ENCODE results near the gene UBL3.
A peak's percentile ranks its signal among the peaks of the same experiment; 100 is the strongest.

UBL3 gene, protein sequence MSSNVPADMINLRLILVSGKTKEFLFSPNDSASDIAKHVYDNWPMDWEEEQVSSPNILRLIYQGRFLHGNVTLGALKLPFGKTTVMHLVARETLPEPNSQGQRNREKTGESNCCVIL

DNA sequence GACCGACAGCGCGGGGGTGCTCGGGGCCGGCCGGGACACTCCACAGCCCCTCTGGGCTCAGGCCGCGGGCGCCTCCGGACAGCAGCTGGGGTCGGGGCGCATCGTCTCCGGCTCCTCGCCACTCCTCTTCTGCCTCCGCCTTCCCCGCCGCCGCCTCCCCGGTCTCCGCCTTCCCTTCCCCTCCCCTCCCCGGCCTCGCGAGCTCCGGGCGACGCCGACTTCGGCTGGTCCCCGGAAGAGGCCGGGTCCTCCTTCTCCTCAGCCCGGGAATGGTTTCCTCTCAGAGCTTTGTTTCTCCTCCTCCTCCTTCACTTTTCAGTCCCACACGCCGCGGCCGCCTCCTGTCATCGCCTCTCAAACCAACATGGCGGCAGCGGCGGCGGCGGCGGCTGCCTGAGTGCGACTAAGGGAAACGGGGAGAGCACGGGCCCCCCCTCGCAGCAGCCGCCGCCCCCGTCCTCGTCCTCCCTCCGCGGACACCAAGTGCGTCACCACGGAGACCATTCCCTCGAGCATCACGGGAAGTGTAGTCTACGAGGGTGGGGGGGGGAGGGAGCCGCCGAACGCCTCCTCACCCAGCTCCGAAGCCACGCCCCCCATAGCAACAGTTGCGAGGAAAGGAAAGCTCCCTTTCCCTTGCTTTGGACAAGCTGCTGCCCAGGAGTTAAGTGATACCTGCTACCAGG is at the start of gene UBL3:
Gene UBL3 (minus strand): TSS at position 405 of the 686 bp plus-strand sequence. CDS start 1,079 bp downstream, outside the sequence.
- Histone ChIP-seq H3K9me3 (ENCODE audit: control insufficient read depth in 2 of 2, low read length in 2 of 2) (no peaks in the 10 kb centered on the region), H3K4me3 (ENCODE audit: low read length in 2 of 2) (peak within 1 kb of the TSS; percentile 81 to 99)

DNA sequence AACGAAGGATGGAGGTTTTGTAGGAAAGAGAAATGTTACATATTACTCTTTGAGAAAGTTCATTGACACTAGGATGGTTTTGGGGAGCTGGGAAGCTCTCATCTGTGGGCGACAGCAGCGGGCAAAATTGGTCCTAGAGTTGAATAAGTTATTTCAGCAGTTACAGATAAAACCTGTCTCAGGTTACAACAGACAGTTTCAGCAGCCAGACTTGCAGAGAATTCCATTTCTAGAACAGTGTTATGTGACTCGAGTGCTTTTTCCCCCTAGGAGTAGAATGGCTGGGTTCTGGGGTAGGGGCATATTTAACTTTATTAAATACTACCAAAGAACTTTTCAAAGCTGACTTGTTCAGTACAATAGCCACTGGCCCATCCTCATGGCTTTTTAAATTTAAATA is 46.7 kb upstream of the UBL3 start:
- Histone ChIP-seq H3K4me1 (ENCODE audit: control insufficient read depth in 2 of 2, insufficient read depth in 2 of 2, low read length in 2 of 2) (peaks cover 6 to 8% of the 10 kb centered on the region in 2 donors), H3K4me3 (ENCODE audit: low read length in 2 of 2) (no peak overlapping the region), H3K27ac (ENCODE audit: low read depth in 2 of 2, low read length in 2 of 2) (no peak overlapping the region), H3K36me3 (ENCODE audit: control insufficient read depth in 2 of 2, insufficient read depth in 2 of 2, low read length in 2 of 2) (no peaks in the 10 kb centered on the region), H3K9ac (ENCODE audit: low read depth in 1 of 2, low read length in 2 of 2) (no peak overlapping the region), H3K9me3 (ENCODE audit: control insufficient read depth in 2 of 2, low read length in 2 of 2) (no peaks in the 10 kb centered on the region), H3K27me3 (ENCODE audit: control insufficient read depth in 2 of 2, insufficient read depth in 2 of 2, low read length in 2 of 2) (no peaks in the 10 kb centered on the region)

More for the DNA sequence above, at the start of gene UBL3:
- H3K27me3 ChIP-seq (ENCODE audit: control insufficient read depth in 2 of 2, insufficient read depth in 2 of 2, low read length in 2 of 2), result no peaks in the 10 kb centered on the region
- H3K9ac ChIP-seq (ENCODE audit: low read depth in 1 of 2, low read length in 2 of 2), result peak within 1 kb of the TSS; percentile 92 to 99
- peak within 1 kb of the TSS; percentile 96 to 99 for H3K27ac ChIP-seq (ENCODE audit: low read depth in 2 of 2, low read length in 2 of 2)
- peaks cover 10 to 11% of the 10 kb centered on the region in 2 donors for H3K4me1 ChIP-seq (ENCODE audit: control insufficient read depth in 2 of 2, insufficient read depth in 2 of 2, low read length in 2 of 2)
- no peaks in the 10 kb centered on the region for H3K36me3 ChIP-seq (ENCODE audit: control insufficient read depth in 2 of 2, insufficient read depth in 2 of 2, low read length in 2 of 2)

DNA sequence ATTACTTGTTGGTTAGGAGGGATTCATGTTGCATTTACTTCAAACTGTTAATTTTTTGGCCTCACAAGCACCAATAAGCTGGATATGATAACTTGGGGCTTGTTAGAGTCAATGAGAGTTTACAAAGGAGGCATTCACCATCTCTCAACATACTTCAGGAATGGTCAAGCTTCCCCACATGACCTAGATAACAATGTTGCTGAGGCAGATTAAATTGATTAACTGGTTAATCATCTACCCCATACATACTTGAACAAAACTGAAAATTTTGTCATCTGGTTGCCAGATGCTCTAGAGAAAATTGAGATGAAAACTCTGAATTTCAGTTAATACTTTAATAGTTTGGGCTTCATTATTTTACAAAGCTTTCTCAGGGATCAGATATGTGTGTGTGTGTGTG is 43.0 kb upstream of the UBL3 start:
- no peaks in the 10 kb centered on the region for H3K4me1 ChIP-seq (ENCODE audit: control insufficient read depth in 2 of 2, insufficient read depth in 2 of 2, low read length in 2 of 2)

DNA sequence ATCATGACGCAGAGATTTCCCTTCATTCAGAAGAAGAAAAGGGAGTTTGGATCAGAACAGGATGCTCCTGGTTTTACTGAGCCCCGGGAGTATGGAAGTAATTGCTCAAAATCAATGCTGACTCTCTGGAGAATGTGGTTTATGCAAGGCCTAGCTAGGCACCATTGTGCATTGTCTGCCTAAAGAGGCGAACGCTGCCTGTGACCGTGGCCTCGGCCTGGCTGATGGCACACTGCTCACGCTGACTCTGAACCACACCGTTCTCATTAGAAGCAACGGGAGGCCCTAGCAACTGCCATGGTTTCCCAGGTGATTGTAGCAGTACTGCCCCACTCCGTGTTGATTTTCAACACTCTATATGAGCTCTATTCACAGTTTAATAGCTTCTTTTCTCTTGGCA is 41.7 kb upstream of the UBL3 start:
- H3K4me1 ChIP-seq (ENCODE audit: control insufficient read depth in 2 of 2, insufficient read depth in 2 of 2, low read length in 2 of 2), result no peaks in the 10 kb centered on the region
- no peak overlapping the region for H3K4me3 ChIP-seq (ENCODE audit: low read length in 2 of 2)
- H3K9ac ChIP-seq (ENCODE audit: low read depth in 1 of 2, low read length in 2 of 2), result no peak overlapping the region
- H3K9me3 ChIP-seq (ENCODE audit: control insufficient read depth in 2 of 2, low read length in 2 of 2), result no peaks in the 10 kb centered on the region
- H3K27me3 ChIP-seq (ENCODE audit: control insufficient read depth in 2 of 2, insufficient read depth in 2 of 2, low read length in 2 of 2), result no peaks in the 10 kb centered on the region
- H3K36me3 ChIP-seq (ENCODE audit: control insufficient read depth in 2 of 2, insufficient read depth in 2 of 2, low read length in 2 of 2), result no peaks in the 10 kb centered on the region
- H3K27ac ChIP-seq (ENCODE audit: low read depth in 2 of 2, low read length in 2 of 2), result no peak overlapping the region

More for the DNA sequence above, 43.0 kb upstream of the UBL3 start:
- Histone ChIP-seq H3K27ac (ENCODE audit: low read depth in 2 of 2, low read length in 2 of 2) (no peak overlapping the region), H3K4me3 (ENCODE audit: low read length in 2 of 2) (no peak overlapping the region), H3K9ac (ENCODE audit: low read depth in 1 of 2, low read length in 2 of 2) (no peak overlapping the region), H3K9me3 (ENCODE audit: control insufficient read depth in 2 of 2, low read length in 2 of 2) (no peaks in the 10 kb centered on the region), H3K36me3 (ENCODE audit: control insufficient read depth in 2 of 2, insufficient read depth in 2 of 2, low read length in 2 of 2) (no peaks in the 10 kb centered on the region), H3K27me3 (ENCODE audit: control insufficient read depth in 2 of 2, insufficient read depth in 2 of 2, low read length in 2 of 2) (no peaks in the 10 kb centered on the region)

DNA sequence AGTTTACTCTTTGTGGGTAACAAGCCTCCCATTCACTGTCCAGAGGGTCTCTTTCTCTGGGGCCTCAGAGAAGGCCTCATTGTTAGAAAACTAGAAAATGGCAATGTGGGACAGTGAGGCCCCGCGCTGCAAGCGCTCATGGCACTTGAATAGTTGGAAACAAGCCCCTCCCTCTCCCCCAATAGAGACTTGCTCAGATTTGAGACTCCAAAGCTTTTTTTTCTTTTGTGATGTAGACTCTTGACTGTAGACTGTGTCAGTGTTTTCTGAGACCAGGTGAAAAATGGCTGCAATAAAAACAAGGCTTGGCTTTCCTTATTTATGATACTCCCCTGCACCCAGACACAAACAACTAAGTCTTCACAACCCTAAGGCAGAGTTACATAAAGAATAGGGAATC is 38.7 kb upstream of the UBL3 start:
- Histone ChIP-seq H3K27me3 (ENCODE audit: control insufficient read depth in 2 of 2, insufficient read depth in 2 of 2, low read length in 2 of 2) (no peaks in the 10 kb centered on the region), H3K9me3 (ENCODE audit: control insufficient read depth in 2 of 2, low read length in 2 of 2) (no peaks in the 10 kb centered on the region), H3K27ac (ENCODE audit: low read depth in 2 of 2, low read length in 2 of 2) (no peak overlapping the region), H3K9ac (ENCODE audit: low read depth in 1 of 2, low read length in 2 of 2) (no peak overlapping the region), H3K4me1 (ENCODE audit: control insufficient read depth in 2 of 2, insufficient read depth in 2 of 2, low read length in 2 of 2) (no peaks in the 10 kb centered on the region), H3K36me3 (ENCODE audit: control insufficient read depth in 2 of 2, insufficient read depth in 2 of 2, low read length in 2 of 2) (no peaks in the 10 kb centered on the region), H3K4me3 (ENCODE audit: low read length in 2 of 2) (no peak overlapping the region)

DNA sequence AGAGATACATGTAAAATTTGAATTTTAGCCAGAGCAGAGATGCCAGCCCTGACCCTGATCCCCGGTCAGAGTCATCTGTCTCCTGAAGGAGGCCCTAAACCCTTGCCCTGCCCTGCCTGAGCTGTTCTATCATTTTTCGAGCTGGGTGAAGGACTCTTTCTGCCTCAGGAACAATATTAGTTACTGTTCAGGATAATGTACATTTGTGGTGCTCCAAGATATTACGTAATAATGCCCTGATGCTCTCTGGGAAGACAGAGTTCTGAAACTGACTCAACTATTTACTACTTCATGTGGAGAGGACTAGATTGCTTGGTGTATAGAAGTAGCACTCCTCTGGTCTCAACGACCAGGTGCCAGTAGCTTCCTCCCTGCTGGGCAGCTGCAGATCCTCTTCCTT is 37.9 kb upstream of the UBL3 start:
- no peaks in the 10 kb centered on the region for H3K27me3 ChIP-seq (ENCODE audit: control insufficient read depth in 2 of 2, insufficient read depth in 2 of 2, low read length in 2 of 2)
- no peak overlapping the region for H3K27ac ChIP-seq (ENCODE audit: low read depth in 2 of 2, low read length in 2 of 2)
- H3K4me1 ChIP-seq (ENCODE audit: control insufficient read depth in 2 of 2, insufficient read depth in 2 of 2, low read length in 2 of 2), result no peaks in the 10 kb centered on the region
- no peaks in the 10 kb centered on the region for H3K36me3 ChIP-seq (ENCODE audit: control insufficient read depth in 2 of 2, insufficient read depth in 2 of 2, low read length in 2 of 2)
- no peak overlapping the region for H3K4me3 ChIP-seq (ENCODE audit: low read length in 2 of 2)
- no peak overlapping the region for H3K9ac ChIP-seq (ENCODE audit: low read depth in 1 of 2, low read length in 2 of 2)
- no peaks in the 10 kb centered on the region for H3K9me3 ChIP-seq (ENCODE audit: control insufficient read depth in 2 of 2, low read length in 2 of 2)

DNA sequence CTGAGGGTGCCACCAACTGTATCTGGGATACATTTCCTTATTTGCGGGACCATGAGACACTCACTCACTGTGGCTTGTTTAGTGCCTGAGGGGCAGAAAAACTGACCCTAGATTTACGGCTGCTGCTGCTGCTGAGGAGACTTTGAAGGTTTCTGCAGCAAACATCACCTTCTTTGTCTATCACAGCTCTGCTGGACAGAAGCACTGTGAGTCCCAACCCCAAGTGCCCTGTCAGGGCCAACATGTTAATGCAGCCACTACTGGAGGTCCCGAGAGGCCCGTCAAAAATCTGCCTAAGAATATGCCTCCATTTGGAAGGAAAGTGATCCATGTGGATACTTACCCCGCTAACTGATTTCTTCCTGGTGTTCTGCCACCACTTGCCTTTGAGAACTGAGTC is 37.3 kb upstream of the UBL3 start:
- Histone ChIP-seq H3K27me3 (ENCODE audit: control insufficient read depth in 2 of 2, insufficient read depth in 2 of 2, low read length in 2 of 2) (no peaks in the 10 kb centered on the region), H3K36me3 (ENCODE audit: control insufficient read depth in 2 of 2, insufficient read depth in 2 of 2, low read length in 2 of 2) (no peaks in the 10 kb centered on the region), H3K27ac (ENCODE audit: low read depth in 2 of 2, low read length in 2 of 2) (no peak overlapping the region), H3K9me3 (ENCODE audit: control insufficient read depth in 2 of 2, low read length in 2 of 2) (no peaks in the 10 kb centered on the region), H3K4me1 (ENCODE audit: control insufficient read depth in 2 of 2, insufficient read depth in 2 of 2, low read length in 2 of 2) (no peaks in the 10 kb centered on the region), H3K4me3 (ENCODE audit: low read length in 2 of 2) (no peak overlapping the region), H3K9ac (ENCODE audit: low read depth in 1 of 2, low read length in 2 of 2) (no peak overlapping the region)

DNA sequence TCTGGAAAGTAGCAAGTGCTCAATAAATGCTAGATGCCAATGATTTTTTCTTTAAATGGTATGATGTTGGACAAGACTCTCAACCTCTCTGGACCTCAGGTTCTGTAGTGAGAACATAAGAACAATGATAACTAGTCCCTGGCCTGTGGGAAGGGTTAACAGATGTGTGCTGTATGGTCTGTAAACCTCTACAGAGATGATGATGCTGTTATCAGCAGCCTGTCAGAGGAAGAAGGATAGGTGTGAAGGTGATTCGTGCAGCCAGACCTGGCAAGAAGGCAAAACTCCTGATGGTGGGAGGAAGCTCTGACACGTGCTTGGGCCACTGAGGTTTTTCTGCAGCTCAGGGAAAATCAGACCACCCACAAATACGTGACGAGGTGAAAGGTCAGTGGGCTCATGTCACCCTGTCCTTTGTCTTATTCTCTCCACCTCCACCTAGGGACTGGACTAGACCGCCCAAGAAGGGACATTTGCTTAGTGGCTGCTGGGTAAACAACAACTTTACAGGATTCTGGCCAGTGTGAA is 36.7 kb upstream of the UBL3 start:
- no peak overlapping the region for H3K4me3 ChIP-seq (ENCODE audit: low read length in 2 of 2)
- H3K27me3 ChIP-seq (ENCODE audit: control insufficient read depth in 2 of 2, insufficient read depth in 2 of 2, low read length in 2 of 2), result no peaks in the 10 kb centered on the region
- H3K36me3 ChIP-seq (ENCODE audit: control insufficient read depth in 2 of 2, insufficient read depth in 2 of 2, low read length in 2 of 2), result no peaks in the 10 kb centered on the region
- no peaks in the 10 kb centered on the region for H3K9me3 ChIP-seq (ENCODE audit: control insufficient read depth in 2 of 2, low read length in 2 of 2)
- no peak overlapping the region for H3K9ac ChIP-seq (ENCODE audit: low read depth in 1 of 2, low read length in 2 of 2)
- H3K4me1 ChIP-seq (ENCODE audit: control insufficient read depth in 2 of 2, insufficient read depth in 2 of 2, low read length in 2 of 2), result no peaks in the 10 kb centered on the region
- no peak overlapping the region for H3K27ac ChIP-seq (ENCODE audit: low read depth in 2 of 2, low read length in 2 of 2)

DNA sequence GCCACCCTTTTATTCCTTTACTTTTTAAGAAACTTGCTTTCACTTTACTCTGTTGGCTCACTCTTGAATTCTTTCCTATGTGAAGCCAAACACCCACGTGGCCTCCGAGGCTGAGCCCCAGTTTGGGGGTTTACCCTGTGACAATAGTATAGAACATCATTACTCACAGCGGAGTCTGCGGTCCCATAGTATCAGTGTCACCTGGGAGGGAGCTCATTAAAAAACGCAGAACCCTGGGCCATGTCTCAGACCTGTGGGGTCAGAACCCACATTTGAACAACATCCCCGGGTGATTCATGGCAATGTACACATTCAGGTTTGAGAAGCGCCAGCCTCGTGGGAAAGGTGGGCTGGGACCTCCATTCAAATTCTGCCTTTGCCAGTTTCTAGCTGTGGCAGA is 36.0 kb upstream of the UBL3 start:
- H3K4me3 ChIP-seq (ENCODE audit: low read length in 2 of 2), result no peak overlapping the region
- no peak overlapping the region for H3K9ac ChIP-seq (ENCODE audit: low read depth in 1 of 2, low read length in 2 of 2)
- no peaks in the 10 kb centered on the region for H3K4me1 ChIP-seq (ENCODE audit: control insufficient read depth in 2 of 2, insufficient read depth in 2 of 2, low read length in 2 of 2)
- no peaks in the 10 kb centered on the region for H3K36me3 ChIP-seq (ENCODE audit: control insufficient read depth in 2 of 2, insufficient read depth in 2 of 2, low read length in 2 of 2)
- H3K27me3 ChIP-seq (ENCODE audit: control insufficient read depth in 2 of 2, insufficient read depth in 2 of 2, low read length in 2 of 2), result no peaks in the 10 kb centered on the region
- no peak overlapping the region for H3K27ac ChIP-seq (ENCODE audit: low read depth in 2 of 2, low read length in 2 of 2)
- no peaks in the 10 kb centered on the region for H3K9me3 ChIP-seq (ENCODE audit: control insufficient read depth in 2 of 2, low read length in 2 of 2)

DNA sequence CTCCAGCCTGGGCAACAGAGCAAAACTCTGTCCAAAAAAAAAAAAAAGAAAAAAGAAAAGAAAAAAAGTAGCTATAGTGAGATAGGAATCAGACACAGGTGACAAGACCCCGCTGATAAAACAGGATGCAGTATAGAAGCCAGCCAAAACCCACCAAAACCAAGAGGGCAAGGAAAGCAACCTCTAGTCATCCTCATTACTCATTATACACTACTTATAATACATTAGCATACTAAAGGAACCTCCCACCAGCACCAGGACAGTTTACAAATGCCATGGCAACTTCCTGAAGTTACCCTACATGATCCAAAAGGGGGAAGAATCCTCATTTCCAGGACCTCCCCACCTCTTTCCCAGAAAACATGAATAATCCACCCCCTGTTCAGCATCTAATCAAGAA is 35.6 kb upstream of the UBL3 start:
- Histone ChIP-seq H3K4me3 (ENCODE audit: low read length in 2 of 2) (no peak overlapping the region), H3K27ac (ENCODE audit: low read depth in 2 of 2, low read length in 2 of 2) (no peak overlapping the region), H3K36me3 (ENCODE audit: control insufficient read depth in 2 of 2, insufficient read depth in 2 of 2, low read length in 2 of 2) (no peaks in the 10 kb centered on the region), H3K9ac (ENCODE audit: low read depth in 1 of 2, low read length in 2 of 2) (no peak overlapping the region), H3K27me3 (ENCODE audit: control insufficient read depth in 2 of 2, insufficient read depth in 2 of 2, low read length in 2 of 2) (no peaks in the 10 kb centered on the region), H3K4me1 (ENCODE audit: control insufficient read depth in 2 of 2, insufficient read depth in 2 of 2, low read length in 2 of 2) (no peaks in the 10 kb centered on the region), H3K9me3 (ENCODE audit: control insufficient read depth in 2 of 2, low read length in 2 of 2) (no peaks in the 10 kb centered on the region)

All from mucosa of rectum (tissue), 2 donors.